H1 (cell line): Measurements from ENCODE around the gene KNDC1. TPM values are rescaled to one million over a fixed set of nuclear protein-coding genes. Genes with fewer than 3 reads are reported as not detected.

Experiments
- RAD21 ChIP-seq, 2 experiments: IDR thresholded peaks in 1 of 2; conservative IDR thresholded peaks in 1 of 2; 2 replicates each; pipeline ENCODE4 v1.6.1; 2011; ENCODE audit warnings: low read depth in 2 of 2, low read length in 2 of 2, improper control_type of control experiment in 1 of 2, inconsistent platforms in 1 of 2, mild to moderate bottlenecking in 1 of 2, moderate library complexity in 1 of 2
- polyA plus RNA-seq, 7 experiments: library from polyadenylated mRNA; depleted of rRNA in 3 of 7; stranded (reverse) in 5 of 7; unstranded in 2 of 7; fragments of >200 nt in 5 of 7; fragments of 200-250 nt in 2 of 7; gene quantifications; 1 replicate in 5 of 7; 2 replicates in 1 of 7; 4 replicates in 1 of 7; pipeline versions ENCODE4 v1.2.1 to v1.2.3, GENCODE V29; 2011 to 2013; ENCODE audit warnings: missing spikeins in 2 of 7, mixed read lengths in 2 of 7
- total RNA-seq: library from RNA; stranded (reverse); fragmentation: NEBNext Ultra II Directional; extraction: Animal tissue kit (Norgen Biotek cat#: 25700); gene quantifications from 2 replicates; pipeline ENCODE4 v1.2.1, GENCODE V29; 2021

Gene KNDC1
- total and polyA plus RNA-seq, 2 of the 8 experiments (the other 6 are each of a cell fraction or from before 2014, with no cell fraction given) = 7.5 to 16.7 TPM

- no peak for TF ChIP-seq RAD21 (IDR thresholded peaks at IDR 0.05 in 1 of 2, conservative IDR thresholded peaks at IDR 0.05 in 1 of 2; ENCODE audit: low read depth in 2 of 2, low read length in 2 of 2)
Observed at GRCh38 chr10:133166828-133167692, 7.0 kb downstream of the KNDC1 start (continued).
